GM19468 (cell line): ENCODE results near the gene GFPT2.

Experiments used
- ATAC-seq: cut with Tn5 transposase; IDR thresholded peaks from one replicate; pipeline ENCODE4 v1.9.1; 2021; ENCODE audit warnings: mild to moderate bottlenecking, moderate library complexity, moderate number of reproducible peaks; ENCODE audit not compliant: unreplicated experiment; ENCODE audit errors: extremely low read depth

Gene GFPT2

DNA sequence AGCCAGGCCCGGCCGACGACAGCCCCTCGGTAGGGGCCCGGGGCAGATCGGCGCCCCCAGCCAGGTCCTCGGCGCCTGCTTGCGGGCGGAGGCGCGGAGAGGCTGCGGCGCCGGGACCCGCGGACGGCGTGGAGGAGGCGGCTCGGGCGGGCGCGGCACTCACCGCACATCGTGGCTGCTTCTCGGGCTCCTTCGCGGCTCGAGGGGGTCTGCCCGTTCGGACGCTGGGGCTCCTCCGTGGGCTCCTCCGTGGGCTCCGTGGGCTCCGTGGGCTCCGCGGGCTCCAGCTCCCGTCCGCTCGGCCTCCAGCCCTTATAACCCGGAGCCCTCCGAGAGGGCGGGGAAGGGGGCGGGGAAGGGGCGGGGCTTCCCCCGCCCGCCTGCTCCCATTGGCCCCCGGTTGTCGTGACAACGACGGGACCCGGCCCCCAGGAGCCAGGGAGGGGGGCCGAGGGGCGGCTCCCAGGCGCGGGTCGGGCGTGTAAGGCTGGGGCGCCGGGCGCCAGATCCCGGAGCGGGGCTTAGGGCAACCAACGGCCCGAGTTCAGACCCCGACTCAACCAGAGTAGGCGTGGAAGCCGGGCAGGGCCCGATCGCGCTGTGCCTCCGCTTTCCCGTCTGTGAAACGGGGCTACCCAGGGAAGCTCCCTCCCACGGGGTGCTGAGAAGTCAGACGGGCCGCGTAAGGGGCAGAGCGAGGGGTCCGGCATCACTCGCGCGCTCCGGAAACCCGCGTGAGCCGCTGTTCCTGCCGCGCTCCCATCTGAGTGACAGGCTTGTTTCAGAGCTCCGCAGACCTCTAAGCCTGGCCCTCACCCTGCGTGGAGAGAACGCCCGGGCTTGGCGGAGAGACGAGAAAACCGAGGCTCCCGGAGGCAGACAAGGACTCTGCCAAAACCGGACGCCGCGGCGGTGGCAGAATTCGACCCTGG lies at the start of gene GFPT2:
Gene GFPT2 (minus strand): TSS at position 289 of the 932 bp plus-strand sequence. CDS start 119 bp downstream, at position 170.
- ATAC-seq: peak; percentile 41

DNA sequence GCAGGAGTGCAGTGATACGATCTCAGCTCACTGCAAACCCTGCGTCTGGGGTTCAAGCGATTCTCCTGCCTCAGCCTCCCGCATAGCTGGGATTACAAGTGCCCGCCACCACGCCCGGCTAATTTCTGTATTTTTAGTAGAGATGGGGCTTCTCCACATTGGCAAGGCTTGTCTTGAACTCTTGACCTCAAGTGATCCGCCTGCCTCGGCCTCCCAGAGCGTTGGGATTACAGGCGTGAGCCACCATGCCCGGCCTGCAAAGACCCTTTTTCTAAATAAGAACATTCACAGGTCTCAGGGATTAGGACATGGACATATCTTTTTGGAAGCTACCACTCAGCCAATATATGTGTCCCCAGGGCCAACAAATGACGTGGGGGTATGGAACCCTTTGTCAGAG lies 49.6 kb upstream of the GFPT2 start:
- ATAC-seq: no peak

DNA sequence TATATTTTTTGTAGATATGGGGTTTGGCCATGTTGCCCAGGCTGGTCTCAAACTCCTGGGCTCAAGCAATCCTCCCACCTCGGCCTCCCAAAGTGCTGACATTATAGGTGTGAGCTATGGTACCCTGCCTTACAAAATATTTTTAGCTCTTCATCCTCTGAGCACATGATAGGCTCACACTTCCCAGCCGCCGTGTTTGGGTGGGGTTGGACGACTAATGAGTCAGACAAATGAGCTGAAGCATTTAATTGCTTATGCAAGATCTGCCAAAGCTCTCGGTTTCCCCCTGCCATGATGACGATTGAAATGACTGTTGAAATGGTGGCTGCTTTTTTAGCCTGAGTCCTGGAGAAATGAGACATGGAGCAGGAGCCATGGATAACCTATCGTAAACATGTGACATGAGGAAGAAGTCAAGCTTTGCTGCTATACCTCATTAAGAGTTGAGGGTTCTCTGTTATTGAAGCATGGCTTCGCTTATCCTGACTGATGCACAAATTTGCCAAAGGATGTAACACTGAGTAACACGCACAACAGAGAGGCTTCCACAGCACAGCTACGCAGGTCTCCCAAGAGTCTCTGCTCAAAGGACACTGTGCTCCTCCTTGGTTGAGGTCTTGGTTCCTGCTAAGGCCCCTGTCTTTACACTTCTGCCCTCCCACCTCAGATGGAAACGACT lies 48.2 kb upstream of the GFPT2 start:
- no peak for ATAC-seq

DNA sequence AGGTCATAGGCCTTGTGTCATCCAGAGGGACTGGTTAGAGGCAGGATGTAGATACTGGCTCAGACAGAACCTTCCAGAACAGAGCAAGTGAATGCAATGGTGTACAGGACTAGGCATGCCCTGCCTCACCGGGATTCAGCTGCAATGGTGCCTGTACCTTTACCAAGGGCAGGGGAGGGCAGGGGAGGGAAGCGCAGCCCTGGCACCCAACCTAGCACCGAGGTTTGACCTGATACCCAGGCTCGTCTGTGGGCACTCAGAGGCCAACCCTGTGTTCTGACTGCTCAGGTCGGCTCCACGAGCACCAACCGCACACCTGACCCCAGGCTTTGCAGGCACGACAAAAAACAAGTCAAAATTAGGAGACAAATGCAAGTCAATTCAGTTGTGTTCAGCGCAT lies 47.3 kb upstream of the GFPT2 start:
- ATAC-seq: no peak

DNA sequence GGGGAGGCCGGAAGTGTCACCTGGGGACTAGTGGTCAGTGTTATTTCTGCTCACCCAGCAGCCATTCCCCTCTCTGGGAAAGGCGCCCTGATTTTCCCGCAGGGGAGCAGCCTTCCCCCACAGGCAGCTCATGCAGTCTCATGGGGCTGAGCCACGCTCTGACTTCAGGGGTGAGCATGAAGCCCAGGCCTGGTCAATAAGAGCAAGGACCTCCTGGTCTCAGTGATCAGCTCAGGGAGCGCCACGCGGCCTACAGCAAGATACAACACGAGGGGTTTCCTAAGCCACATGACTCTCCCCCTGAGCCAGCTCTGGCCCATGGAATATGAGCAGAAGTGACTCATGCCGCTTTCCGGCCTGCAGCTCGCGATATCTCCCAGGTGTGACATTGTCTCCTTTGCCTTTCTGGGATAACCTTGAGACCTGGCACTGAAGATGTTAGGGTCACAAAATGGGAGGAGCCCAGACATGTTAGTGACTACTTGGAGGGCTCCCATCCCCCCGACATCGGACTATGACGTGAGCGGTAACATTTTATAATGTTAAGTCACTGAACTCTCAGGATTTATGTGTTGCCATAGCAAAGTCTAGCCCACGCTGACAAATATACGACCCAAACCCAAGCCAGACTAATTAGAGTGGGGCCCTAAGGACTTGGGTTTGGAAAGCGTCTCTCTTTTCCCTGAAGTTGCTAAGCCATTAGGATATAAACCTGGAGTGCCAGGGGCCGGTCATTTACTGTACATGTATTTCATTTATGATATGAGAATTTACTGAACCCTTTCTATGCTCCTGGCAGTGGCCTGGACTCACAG lies 46.5 kb upstream of the GFPT2 start:
- no peak for ATAC-seq

DNA sequence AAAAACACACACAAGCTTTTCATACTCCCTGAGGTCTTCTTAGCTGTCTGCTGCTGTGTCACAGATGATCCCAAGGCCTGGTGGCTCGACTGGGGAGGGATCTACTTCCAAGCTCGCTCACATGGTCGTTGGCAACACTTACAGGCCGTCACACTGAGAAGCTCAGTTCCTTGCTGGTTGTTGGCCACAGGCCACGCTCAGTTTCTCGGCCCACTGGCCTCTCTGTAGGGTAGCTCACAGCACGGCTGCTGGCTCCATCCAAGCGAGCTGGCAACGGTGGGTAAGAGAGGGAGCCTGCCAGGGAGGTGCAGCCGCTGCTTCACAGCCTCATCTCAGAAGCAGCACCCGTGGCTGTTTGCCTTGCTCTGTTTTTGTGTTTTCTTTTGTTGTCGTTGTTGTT lies 43.8 kb upstream of the GFPT2 start:
- ATAC-seq: no peak

DNA sequence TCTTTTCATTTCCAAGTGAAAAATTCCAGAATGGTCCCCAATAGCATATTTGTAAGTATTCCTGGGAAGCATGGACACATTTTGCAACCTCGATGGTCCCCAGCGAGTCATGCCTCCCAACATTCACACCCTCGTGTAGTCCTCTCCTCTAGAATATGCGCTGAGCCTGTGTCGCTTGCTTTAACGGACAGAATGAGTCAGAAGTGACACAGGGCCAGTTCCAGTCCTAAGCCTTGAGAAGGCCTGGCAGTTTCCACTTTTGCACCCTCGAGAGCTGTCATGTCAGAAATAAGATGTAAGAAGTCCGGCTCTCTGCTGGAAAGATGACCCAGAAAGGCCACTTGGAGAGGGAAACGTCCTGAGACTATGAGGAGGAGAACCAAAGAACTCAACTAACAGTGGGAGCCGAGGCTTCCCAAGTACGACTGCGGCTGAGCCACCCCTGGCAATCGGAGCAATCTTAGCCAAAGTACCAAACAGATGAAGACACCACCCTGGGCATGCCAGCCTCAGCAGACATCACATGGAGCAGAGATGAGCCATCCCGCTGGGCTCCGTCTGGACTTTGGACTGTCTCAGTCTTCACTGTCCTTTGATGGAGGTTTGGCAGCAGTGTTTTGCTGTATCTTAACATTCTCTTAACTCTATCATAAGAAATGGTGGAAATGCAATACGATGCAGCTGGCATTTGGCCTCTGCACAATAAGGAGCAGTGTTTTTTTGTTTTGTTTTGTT lies 42.6 kb upstream of the GFPT2 start:
- no peak for ATAC-seq

DNA sequence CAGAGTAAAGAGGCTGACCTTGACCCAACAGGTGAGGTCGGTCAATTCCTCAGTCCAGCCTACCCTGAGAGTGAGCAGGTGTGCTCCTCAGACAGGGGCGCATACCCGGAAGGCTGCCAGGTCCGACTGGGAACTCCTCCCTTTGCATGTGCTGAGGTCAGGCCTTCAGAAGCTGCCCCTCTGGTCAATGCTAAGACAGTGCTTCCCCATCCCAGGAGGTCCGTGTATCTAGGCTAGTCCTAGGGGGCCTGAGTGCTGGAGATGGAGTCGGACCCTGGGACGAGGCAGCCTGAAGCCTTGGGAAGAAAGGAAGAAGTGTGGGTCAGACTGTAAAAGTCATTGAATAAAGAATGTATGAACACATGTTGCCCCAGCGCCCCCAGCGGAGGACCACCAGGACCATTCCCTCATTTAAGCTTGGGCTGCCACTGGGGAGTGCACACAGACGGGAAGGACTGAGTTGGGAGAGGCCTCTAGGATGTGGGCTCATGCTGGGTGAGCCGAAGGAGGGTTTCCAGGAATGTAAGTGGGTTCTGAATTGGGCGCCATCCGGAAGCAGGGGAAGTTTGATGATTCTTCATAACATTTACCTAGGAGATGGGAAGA lies 41.0 kb upstream of the GFPT2 start:
- ATAC-seq: no peak

DNA sequence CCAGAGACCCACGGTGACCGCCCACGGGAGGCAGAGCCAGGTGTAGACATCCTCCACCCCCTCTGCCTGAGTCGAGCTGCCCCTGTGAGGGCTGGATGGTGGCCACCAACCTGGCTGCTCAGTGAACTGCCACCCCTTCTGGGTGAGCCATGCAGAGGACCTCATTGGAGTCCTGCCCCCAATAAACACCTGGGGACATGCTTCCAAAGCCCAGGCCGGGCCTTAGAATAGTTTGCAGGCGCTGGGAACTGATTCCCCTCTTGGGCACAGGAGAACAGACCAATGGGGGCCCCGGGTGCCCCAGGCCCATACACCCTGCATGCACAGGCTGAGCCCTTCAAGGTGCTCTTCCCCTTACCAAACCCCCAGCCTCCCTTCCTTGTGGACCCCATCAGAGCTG lies 38.1 kb upstream of the GFPT2 start:
- no peak for ATAC-seq

DNA sequence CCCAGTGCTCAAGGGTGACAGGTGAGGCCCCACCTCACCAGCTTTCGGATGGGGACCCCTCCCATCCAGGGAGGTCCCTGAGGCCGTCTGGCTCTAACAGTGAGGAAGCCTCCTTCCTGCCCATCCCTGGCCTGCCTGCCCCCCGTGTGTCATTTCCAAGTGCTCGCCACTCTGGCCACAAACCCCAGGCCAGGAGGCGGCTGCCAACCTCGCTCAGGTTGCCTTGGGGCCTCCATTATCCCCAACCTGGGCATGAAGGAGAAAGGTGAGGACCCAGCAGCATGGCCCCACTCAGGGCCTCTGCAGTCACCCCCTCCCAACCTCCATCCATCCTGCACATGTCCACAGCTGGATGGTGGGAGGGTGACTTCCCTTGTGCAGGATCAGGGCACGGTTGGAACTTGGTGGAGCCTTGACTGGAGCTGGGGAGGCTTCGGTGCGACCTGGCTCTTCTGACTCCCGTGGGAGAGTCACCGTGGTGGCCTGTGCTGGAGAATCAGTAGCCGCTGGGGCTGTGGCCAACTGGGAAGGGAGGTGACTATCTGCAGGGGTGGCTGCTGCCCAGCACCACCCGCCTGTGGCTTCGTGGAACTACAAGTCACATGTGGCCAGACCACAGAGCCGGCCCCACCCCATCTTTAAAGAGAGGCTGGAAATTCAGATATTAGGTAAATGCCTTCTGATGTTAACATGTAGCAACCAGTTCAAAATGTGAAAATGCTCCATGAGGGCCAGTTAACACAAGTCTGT lies 37.5 kb upstream of the GFPT2 start:
- ATAC-seq: no peak

DNA sequence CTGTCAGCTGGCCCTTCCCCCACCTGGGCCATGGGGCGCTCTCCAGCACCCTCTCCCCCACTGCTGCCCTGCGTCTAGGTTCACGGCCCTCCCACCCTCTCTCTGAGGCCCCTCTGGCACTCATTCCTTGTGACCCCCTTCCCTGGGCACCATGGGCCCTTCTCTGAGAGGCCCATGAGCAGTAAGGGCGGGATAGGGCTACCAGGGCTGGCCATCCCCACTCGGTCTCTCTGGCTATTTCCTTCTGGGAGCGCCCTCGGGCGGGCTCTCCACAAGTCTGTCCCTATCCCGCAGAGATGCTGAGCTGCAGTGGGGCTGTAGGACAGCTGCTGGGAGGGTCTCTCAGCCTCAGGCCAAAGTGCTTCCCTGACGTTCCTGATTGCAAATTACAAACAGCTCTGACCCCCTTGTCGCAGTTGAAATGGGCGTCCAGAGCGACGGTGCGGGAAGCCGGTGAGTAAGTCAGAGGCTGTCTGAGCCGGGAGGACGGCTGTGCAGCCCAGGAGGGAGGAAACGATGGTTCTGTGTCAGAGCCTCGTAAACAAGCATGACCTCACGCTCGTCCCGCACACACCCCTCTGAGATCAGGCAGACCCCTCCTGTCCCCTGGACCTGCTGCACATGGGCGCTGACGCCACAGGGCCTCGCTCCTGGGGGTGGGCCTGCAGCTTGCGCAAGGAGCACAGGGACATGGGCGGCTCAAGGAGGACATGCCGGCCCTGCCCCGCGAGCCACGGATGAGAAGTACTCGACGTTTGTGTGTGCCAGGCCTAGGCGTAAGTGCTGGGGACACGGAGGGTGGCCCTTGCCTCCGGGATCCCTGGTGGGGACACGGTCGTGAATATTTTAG lies 36.3 kb upstream of the GFPT2 start:
- ATAC-seq: no peak

DNA sequence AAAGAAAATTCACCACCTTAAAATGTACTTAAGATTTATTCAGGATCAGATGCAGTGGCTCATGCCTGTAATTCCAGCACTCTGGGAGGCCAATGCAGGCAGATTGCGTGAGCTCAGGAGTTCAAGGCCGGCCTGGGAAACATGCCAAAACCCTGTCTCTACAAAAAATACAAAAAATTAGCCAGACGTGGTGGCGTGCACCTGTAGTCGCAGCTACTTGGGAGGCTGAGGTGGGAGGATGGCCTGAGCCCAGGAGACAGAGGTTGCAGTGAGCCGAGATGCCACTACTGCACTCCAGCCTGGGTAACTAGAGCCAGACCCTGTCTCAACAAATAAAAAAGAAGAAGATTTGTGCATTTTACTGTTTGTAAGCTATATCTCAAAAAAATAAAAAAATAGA lies 34.7 kb upstream of the GFPT2 start:
- ATAC-seq: no peak

DNA sequence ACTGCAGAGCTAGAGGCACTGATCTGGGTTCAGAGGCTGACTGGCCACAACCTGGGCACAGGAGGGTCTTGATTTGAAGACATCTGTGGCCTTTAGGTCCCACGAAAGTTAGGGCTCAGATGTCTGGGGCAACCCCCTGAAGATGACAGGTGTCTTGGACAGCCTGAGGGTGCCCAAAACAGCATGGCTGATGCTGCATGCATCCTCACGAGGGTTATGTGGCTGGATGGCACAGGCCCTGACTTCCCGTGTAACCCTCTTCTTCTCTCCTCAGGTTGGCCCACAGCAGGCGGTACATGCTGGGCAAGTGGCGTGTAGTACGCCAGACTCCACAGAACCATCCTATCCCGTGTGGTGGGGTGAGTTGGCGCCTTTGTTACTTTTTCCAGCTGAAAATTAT lies 29.8 kb upstream of the GFPT2 start:
- ATAC-seq: no peak

DNA sequence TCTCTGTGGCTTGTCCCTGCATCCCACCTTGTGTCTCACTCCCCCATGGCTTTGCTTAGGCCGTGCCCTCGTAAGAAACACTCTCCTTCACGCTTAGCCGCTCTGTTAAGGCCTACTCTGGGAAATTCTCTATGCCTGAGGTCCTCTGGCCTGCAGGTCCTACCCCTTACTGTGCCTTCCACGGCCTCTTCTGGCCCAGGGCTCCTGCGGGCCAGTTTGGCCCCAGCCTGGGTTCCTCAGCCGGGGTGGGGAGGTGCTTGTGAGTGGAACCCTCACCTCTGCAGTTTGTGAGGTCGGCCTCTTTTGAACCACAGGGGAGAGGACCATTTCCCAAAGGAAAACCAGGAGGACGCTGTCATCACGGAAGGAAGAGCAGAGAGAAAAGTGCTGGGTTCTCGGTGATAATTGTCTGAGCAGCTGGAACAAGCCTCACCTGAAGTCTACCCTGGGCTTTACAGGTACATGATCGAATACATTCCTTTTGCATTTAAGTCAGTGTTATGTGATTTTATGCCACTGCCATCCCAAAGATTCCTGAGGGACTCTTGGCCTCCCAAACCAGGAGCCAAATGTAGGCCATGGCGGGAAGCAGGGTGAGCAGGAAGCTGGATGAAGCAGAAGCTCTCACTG lies 28.8 kb upstream of the GFPT2 start:
- ATAC-seq: no peak

DNA sequence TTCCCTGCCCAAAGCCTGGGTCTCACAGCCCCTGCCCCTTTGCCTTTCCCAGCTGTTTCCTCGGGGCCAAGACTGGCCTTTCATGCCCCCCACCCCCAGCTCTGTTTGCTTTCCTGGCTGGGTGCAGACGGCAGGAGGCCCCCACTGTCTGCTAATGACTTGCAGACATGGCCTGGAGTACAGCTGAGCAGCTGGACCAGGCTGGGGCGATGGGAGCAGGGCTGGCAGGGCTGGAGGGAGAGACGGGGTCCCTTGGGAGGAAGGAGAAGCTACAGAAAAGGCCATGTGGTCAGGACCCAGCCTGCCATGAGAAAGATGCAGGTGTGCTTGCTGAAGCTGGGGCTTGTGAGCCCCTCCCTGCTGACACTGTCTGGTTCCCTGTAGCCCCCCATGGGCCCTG lies 28.3 kb upstream of the GFPT2 start:
- no peak for ATAC-seq

DNA sequence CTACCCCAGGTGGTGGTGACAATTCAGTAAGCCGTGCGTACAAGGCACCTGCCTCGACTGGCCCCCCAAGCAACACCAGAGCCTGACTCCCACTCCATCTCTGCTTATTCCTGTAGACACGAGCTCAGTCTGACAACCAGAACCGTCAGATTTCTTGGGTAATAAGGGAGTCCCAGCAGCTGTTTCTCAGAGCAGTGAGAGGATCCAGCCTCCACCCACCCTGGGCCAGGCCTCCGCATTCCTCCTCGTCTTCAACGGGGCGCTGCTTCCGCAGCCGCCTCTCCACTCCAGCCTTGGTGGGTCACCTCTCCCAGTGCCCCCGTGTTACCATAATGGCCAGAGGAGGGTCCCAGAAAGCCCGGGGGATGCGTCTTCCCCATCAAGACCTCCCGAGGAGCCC lies 27.7 kb upstream of the GFPT2 start:
- ATAC-seq: no peak

DNA sequence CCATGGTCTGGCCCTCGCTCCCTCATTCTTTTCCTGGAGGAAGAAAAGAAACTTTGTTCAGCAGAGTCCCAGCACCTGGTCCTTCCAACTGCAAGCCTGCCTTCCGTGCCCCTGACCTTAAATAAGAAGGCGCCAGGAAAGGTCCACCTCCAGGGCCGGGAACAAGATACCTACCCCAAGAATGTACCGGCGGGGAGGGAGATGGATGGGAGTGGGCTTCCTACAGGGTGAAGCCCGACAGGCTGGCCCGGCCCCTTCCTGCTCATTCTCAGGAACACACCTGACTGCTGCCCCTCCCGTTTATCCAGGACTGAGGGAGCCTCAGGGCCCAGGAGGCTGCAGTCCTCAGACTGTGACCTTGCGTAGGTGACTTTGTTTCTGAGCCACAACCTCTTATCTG lies 27.3 kb upstream of the GFPT2 start:
- no peak for ATAC-seq
